Measurements from ENCODE around the gene WFDC2.
A peak's percentile ranks its signal among the peaks of the same experiment; 100 is the strongest.

WFDC2 gene, protein sequence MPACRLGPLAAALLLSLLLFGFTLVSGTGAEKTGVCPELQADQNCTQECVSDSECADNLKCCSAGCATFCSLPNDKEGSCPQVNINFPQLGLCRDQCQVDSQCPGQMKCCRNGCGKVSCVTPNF

DNA sequence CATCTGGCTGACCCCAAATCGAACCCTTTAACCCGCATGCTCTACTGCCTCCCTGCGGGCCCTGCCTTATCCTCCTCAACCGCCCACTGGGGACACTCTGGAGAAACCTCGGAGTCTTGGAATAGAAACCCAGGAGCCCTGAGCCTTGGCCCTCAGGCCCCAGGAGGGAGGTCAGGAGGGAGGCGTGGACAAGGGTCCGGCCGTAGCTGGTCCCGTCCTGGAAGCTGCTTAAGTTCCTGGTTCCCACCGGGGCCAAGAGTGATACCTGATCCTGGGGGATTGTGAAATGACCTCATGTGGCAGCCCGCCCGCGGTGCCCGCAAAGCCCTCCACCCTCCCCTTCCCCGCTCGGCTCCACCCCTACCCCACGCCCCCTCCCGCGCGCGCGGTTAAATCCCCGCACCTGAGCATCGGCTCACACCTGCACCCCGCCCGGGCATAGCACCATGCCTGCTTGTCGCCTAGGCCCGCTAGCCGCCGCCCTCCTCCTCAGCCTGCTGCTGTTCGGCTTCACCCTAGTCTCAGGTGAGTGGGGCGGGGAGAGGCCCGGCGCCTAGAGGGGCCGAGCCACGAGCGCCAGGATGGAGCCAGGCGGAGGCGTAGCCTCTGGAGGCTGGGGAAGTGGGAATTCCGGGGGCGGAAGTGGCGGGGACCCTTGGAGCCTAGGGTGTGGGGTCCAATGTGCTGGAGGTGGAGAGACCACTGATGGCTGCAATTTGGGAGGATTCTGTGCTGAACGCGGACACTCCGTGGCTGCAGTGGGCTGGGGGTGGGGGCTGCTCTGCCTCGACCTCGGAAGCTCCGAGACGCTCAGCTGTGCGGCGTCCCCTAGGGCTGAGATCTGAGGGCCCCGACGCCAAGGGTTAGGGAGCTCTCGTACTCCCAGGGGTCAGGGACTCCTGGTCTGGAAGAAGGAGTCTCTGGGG lies at the start of gene WFDC2:
TSS of gene WFDC2 (plus strand) at position 418 of the 926 bp plus-strand sequence. CDS start at position 447, 29 bp downstream.
- DNase-seq = peak; percentile 45

DNA sequence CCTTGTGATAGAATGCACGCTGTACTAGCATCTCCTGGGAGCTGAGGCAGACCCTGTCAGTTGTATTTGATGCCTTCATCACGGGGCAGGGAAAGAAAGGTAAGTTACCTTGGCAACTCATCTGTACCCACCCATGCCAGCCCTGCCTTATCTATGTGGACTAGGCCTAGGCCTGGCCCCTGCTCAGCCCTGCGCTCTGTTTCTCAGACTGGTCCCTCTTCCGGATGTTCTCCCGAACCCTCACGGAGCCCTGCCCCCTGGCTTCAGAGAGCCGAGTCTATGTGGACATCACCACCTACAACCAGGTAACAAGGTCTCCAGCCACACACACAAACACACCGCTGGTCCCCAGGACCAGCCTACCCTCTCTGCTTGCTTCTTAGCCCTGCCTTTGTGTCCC lies 49.4 kb upstream of the WFDC2 start:
- DNase-seq = no peak

DNA sequence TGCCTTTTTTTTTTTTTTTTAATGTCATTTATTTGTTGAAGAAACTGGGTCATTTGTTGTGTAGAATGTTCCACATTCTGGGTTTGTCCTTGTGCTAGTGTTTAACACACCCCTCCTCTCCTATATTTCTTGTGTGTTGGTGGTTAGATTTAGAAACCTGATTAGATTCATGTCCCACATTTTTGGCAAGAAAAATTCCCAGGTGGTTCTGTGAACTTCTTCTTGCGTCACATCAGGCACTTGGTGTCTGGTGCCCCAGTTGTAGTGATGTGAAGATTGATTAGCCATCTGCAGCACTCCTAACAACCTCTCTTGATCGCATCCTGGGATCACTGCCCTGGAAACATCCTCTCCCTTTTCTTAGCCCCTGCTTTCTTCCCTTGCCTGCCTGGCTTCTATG lies 45.9 kb upstream of the WFDC2 start:
- DNase-seq = no peak

DNA sequence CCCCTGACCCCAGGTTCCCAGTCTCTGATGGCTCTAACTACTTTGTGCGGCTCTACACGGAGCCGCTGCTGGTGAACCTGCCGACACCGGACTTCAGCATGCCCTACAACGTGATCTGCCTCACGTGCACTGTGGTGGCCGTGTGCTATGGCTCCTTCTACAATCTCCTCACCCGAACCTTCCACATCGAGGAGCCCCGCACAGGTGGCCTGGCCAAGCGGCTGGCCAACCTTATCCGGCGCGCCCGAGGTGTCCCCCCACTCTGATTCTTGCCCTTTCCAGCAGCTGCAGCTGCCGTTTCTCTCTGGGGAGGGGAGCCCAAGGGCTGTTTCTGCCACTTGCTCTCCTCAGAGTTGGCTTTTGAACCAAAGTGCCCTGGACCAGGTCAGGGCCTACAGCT lies 44.0 kb upstream of the WFDC2 start:
- DNase-seq = no peak

DNA sequence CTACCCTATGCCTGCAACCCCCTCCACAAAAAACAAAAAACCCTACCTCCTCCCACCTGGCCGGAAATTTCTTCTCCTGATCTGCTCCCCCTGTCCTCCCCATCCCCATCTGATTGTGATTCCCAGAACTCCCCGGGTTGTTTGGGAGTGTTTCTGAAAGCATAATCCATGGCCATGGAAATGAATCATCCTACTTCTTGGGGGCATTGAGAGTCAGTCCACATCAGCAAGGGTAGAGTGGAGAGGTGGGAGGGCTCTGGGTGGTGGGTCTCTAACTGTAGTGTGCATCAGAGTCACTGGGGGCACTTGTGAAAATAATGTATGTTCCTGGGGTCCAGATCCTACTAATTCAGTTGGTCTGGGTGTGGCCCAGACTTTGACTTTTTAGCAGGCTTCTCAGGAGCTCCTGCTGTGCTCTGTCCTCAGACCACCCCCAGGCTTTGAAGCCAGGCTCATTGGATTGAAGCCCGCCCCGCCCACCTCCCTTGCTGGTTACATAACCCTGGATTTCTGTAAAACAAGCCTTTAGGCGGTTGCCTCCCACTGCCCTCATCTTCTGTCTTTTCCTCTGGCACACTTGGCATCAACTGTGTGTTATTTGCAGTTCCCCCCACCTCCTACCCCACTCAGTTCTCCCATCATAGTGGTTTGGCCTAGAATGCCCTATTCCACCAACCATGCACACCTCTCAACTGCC lies 43.1 kb upstream of the WFDC2 start:
- DNase-seq = no peak

DNA sequence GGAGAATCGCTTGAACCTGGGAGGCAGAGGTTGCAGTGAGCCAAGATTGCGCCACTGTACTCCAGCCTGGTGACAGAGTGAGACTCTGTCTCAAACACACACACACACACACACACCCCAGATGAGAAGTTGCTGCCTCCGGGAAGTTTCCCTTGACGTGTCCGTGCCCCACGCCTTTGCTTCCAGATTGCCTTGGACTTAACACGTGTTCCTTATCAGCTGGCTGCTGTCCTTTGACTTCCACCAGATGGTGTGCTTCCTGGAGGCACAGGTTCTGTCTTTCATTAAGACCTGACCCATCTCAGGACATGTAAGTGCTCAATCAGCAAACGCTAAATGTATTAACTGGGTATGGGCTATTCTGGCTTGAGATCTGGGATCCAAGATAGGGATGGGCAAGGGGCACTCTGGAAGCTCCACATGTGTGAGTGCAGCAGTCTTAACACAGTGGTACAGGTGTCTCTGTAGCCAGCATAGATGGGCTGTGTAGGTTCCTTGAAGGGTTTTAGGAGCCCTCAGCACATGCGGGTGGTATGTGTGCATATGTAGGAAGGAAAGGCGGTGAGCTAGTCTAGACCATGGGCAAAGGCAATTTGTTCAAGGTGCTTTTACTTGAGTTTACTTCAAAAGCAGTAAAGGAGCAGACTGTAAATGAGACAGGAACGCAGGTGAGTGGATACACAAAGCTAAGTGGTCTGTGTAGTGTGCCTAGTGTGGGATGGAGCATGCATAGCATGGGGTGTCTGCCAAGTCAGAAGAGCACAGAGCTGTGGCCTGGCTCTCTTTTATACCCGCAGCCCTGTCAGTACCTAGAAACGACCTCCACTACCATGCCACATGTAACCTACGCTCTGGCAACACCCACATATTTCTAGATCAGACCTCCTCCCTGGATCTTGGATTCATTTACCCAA lies 42.1 kb upstream of the WFDC2 start:
- no peak for DNase-seq

DNA sequence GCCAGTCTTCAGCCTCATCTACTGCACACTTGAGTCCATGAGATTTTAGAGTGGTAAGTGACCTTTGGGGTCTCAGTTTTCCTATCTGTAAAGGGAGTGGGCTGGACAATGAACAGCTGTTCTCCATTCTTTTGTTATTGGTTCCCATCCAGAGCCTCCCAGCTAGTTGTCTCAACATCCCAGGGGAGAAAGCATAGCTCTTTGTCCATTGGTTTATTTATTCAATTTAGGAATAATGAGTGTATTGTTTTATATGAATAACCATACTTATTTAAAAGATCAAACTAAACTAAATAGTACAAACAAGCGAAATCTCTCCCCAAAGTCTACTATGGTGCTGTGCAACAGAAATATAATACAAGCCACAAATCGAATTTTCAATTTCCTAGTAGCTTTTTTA lies 39.9 kb upstream of the WFDC2 start:
- DNase-seq = no peak

DNA sequence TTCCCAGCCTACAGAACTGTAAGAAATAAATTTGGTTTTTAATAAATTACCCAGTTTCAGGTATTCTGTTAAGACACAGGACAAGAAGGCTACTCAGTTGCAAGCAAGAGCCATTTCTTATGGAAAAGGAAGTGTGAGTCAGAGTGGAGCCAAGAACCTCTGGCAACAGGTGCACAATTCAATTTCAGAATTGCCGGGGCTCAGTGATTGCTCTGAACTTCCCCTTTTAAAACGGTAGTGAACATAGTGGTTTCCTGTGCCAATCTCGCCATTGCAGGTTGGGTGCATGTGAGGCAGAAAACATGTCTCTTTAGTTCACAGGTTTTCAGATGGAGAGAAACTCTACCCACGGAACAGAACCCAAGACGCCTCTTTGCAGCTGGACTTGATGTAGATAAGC lies 37.3 kb upstream of the WFDC2 start:
- no peak for DNase-seq

DNA sequence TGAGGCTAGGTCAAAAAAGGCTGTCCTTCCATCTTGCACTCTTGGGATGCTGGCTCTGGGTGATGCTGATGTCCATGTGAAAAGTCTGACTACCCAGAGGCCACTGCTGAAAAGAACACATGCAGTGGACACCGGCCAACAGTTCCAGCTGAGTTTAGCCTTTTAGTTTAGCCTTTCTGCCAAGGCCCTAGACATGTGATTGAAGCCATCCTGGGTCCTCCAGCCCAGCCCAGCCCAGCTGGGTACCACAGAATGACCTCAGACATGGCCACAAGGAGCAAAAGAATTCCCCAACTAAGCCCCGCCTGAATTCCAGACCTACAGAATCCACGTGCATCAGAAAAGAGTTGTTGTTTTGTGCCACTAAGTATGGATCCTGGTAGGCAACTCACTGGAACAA lies 36.2 kb upstream of the WFDC2 start:
- DNase-seq = no peak

DNA sequence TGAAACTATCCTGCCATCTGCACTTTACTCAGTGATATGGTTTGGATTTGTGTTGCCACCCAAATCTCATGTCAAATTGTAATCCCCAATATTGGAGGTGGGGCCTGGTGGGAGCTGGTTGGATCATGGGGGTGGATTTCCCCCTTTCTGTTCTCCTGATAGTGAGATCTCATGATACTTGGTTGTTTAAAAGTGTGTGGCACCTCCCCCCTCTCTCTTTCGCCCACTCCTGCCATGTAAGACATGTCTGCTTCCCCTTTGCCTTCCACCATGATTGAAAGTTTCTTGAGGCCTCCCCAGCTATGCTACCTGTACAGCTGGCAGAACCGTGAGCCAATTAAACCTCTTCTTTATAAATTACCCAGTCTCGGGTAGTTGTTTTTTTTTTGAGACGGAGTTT lies 35.6 kb upstream of the WFDC2 start:
- no peak for DNase-seq

DNA sequence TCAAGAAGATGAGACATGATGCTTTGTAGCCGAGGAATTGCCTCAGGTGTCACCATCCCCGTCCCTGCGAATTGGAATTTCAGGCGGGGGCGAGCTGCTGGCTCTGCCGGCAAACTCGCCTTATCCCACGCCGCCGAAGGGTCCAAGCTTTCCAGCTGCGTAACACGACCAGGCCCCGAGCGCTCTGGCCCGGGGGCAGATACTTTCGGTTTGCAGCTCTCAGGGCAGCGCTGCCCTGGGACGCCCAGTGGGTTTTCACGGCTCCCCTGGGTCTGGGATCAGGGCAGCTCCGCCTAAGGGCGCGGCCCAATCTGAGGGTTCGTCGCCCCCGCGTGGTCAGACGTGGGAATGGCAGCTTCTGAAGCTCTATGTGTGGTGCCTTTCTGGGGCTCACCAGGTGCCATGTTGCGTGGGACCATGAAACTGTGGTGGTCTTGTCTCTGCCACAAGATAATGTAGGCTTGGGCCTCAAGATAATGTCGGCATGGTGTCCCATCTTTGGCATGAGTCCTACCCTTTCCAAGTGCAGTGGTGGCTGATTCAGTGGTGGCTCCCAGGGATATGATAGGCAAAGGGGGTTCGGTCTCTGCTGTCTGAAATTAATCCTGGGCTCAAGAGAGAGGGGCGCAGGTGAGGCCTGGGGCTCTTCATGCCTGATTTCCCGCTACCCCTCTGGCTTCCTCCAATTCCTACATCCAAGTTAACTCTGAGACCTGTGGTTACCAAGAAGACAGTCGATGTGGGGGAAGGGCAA lies 32.6 kb upstream of the WFDC2 start:
- peak; percentile 75 for DNase-seq

DNA sequence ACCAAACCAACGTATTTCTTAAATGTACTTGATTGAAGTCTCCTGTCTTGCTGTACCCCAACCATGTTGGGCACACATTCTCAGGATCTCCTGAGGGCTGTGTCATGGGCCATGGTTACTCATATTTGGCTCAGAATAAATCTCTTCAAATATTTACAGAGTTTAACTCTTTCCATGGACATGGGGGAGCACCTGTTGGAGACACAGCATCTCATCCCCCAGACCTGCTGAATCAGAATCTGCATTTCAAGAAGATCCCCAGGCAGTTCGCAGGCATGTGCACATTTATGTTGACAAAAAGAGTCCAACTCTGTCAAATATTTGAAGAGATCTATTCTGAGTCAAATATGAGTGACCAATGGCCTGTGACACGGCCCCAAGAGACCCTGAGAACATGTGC lies 29.1 kb upstream of the WFDC2 start:
- DNase-seq = no peak

DNA sequence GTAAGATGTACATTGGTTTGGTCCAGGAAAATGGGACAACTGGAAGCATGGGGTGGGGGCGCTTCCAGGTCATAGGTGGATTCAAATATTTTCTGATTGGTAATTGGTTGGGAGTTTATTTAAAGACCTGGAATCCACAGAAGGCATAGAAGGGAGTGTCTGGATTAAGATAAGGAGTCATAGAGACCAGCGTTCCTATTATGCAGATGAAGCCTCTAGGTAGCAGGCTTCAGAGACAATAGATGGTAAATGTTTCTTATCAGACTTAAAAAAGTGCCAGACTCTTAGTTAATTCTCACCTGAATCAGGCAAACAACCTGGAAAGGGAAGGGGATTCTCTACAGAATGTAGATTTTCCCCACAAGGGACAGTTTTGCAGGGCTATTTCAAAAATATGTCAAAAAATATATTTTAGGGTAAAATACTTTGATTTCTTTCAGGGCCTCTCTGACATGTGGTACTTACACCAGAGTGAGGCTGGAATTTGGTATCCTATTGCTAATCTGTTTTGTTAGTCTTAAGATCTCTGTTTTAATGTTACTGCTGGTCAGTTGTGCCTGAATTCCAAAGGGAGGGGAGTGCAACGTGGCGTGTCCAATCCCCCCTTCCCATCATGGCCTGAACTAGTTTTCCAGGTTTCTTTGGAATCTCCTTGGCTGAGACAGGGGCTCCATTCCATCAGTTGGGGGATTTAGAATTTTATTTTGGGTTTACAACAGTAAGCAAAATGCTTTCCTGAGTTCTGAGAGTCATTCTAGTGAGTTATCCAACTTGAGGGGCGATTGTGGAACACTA lies 28.5 kb upstream of the WFDC2 start:
- DNase-seq = no peak

DNA sequence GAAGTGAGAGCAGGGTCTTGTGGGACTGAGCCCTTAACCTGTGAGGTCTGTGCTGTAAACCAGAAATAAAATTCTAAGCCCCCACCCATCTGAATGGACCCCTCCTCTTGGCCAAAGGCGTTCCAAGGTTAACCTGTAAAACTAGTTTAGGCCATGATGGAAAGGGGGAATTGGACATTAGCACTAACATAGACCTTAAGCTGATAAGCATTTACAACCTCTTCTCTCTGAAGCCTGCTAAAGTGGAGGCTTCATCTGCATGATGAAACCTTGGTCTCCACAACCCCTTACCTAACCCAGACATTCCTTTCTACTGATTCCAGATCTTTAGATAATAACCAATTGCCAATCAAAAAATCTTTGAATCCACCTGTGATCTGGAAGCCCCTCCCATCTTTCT lies 27.8 kb upstream of the WFDC2 start:
- DNase-seq = no peak

DNA sequence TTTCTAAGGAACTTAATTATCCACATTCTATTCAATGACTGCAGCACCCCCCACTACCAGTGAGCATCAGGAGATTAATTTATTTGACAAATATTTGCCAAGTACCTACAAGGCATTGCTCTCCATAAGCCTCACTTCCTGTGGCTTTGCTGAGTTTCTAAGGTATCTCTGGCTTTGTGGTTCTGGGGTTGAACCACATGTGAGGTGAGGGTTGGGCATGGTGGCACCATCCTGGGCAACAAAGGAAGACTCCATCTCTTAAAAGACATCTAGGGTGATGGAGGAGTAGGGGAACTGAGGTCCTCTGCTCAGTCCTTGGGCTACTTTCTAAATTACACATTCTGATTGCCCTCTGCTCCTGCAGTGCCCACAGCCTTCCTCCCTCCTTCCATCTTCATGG lies 25.5 kb upstream of the WFDC2 start:
- no peak for DNase-seq

DNA sequence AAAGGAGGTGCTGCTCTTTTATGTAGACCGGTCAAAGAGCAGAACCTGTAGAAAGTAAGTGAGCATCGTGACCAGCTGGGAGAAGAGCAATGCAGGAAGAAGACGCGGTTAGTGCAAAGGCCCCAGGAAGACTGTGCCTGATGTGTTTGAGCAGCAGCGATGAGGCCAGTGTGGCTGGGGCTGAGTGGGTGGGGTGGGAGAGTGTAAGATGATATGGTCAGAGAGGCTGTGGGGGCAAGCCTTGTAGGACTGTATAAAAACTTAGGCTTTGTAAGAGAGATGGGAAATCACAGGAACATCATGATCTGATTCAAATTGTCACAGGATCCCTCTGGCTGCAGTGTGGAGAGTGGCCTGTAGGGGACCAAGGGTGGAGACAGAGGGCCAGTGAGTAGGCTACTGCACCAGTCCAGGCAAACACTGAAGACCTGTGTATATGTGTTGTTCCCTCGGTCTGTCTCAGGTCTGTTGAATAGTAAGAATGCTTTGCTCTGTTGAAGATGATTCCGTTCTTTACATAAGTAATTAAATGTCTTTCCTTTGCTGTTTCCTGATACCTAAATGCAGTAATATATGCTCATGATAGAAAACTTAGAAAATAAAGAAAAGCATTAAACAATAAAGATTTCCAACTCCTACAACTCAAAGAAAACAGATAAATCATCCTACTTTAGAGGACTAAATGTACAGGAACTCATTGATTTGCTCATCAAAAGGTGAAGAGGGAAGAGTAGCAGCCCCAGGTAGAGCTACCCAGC lies 23.6 kb upstream of the WFDC2 start:
- no peak for DNase-seq

DNA sequence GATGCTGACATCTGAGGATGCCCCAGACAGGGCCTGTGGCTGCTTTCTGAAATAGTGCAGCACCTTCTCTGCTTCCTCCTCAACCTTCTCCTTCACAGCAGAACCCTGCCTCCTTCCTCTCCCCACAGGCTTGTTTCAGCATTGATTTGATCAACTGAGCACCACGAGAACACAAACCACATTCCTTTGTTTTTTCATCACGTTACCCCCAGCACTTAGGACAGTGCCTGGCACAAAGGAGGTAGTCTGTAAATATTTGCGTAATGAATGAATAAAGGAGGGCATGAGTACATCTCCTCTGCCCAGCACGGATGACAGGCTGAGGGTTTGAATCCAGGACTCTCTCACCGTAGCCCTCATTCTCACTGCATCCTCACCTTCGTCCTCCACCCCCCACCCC lies 21.3 kb upstream of the WFDC2 start:
- no peak for DNase-seq

DNA sequence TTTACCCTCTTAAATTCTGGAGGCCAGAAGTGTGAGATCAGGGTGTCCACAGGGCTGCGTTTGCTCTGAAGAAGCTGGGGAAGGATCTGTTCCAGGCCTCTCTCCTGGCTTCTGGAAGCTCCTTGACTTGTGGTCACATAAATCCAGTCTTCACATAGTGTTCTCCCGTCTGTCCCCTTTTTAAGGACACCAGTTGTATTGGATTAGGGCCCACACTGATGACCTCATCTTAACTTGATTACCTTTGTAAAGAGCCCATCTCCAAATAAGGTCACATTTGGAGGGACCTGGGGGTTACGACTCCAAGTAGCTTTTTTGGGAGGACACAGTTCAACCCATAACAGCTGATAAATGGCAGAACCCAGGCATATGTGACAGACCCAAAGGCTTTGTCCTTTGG lies 20.0 kb upstream of the WFDC2 start:
- DNase-seq = no peak

DNA sequence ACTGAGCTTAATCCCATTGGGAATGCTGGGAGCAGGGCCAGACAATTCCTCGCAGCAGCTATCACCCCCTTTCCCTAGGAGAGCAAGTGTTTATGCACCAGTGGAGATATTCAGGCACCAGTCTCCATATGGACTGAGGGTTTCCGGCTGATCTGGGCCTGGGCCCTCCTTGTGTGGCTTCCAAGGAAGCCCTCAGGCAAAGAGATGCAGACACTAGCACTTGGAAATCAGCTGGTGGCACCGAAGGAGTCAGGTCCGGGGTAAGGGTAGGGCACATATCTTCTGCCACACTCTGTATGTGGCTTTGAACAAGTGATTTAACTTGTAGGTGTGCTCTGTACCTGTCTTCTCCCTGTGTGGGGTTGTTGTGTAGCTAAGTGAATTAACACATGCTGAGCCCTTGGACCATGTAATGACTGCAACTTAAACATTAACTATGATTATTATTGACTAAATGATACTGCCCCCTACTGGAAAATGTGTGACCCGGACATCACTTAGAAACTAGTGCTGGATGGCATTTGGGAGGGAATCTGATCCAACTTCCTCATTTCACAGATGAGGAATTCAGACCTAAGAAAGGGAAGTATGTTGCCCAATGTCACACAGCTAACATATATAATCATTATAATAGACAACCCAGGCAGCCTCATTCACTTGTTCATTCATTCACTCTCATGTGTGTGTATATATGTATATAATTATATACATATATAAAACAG lies 19.3 kb upstream of the WFDC2 start:
- DNase-seq = no peak

DNA sequence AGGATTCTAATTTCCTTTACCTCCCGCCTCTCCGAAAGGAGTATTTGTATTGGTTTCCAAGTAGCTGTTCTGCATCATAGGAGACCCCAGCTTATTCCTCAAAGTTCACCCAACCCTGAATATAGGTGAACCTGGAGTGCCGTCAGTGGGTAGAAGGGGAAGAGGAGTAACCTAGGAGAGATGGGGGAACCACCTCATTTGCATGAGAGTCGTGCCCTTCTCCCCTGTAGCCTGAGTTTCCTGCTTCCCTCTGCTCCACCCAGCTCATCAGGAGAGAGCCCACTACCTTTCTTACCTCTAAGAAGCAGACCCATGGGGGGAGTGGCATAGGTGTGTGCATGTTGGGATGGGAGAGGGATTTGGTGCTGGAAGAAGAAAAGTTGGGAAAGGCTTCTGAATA lies 17.3 kb upstream of the WFDC2 start:
- DNase-seq = no peak
